DMS53 treated with DMSO at 0.1 percent for 48 hours (cell line): ENCODE data around the gene AOAH.
"Not testable (repeated sequence)": the region's sequence is repeated elsewhere in the genome, so short reads cannot be mapped to it uniquely, and the experiment has no call there.

Experiments
- DNase-seq: peaks from one replicate; lab custom pipeline; 2025; ENCODE audit not compliant: unreplicated experiment; lab: John Stamatoyannopoulos, UW

Gene AOAH

DNA sequence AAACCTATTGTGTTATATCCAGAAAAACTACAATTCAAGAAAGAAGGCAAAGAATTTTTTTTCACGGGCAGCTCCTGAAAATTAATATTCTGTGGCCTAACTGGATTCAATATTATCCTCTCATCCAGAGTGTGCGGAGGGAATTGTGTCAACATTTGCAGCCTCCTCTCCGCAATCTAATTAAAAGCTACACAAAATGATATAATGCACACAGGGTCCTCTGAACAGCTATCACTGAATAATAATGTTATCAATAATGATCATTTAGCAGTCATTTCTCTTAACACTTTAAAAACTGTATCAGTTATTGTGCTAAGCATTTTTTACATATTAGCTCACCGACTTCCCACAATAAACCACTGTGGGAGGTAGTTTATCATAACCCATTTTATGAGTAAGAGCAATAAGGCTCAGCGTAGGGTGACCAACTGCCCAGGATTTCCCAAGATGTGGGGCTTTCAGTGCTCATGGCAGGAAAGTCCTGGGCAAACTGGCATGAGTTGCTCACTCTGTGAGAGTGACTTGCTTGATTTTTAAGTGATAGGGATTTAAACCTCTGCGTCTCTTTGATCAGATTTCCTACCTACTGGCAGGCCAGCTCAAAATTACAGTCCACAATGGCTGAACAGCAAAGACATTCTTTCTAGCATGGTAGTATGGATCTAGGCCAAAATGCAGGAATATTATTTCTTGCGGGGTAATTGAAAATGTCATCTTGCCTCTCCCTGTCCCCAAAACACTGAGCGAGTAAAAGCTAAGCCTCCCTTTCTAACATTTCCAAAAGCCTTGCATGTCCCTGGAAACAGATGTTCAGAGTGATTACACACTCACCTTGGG is 65.7 kb downstream of the AOAH start:
- no peak for DNase-seq

DNA sequence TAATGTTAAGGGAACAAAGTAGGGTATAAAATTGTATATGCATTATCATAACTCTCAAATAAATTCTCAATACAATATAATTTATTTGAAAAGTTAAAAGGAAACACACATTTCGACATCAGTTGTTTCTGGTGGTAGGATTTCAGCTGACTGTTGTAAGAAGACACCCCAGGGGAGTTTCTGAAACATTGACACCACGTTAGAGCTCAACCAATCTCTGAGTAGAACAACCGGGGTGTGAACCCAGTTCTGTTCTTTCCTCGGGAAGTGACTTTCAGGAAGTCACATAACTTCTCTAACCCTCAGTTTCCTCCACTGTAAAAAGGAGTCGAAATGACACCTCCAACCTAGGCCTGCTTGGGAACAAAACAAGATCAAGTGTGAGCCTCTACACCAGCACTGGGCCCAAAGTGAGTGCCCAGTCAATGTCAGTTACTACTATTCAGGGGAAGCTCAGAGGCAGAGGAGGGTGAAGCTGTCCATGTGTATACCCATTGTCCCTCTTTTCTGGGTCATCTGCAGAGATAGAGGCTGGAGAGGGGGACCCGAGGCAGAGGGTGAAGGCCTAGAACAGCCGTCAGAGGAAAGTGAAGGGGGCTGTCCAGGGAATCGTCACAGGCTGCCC is 67.1 kb downstream of the AOAH start:
- DNase-seq: no peak

DNA sequence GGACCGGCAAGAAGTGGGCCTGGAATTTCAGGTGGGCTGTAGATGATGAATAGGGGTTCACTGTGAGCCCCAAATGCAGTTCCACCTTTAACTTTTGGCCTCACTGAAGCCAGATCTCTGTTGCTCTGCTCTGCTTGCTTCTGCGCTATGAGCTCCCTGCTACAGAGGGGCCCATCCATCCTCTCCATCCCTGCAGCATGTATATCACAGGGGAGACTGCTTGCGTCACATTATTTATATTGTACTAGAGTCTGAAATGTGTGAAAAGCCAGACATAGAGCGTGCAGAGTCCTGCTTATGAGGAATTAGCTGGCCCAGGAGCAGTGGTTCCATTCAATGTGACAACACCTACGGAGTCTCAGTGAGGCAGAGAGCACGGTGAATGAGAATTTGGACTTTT is 69.9 kb downstream of the AOAH start:
- no peak for DNase-seq

DNA sequence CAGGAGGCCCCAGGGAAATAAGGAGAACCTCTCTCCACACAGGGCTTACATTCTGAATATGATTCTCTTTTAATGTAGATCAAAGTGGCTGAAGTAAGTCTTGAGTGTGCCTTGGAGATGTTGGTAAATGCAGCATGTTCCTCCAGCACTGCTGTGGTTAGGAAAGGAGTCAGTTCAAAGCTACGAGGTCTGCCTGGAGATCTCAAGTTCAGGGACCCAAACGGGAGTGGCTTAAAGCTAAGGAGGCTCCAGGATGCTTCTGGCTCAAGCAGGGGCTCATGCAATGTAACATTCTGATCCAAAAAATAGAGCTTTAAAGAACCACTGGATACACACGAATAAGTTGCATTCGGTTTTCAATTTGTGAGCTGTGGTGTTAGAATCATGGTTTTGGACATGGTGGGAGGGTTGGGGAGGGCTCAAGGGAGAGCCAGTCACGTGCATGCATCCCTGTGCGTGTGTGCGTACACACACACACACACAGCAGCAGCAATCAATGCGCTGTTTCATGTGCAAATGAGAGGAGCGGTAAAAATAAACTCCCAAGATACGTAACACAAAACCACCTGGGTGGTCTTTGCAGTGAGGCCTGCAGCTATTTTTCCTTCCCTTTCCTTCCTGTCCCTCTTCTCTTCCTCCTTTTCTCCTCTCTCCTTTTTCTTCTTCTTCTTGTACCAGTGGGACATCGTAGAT is 70.5 kb downstream of the AOAH start:
- DNase-seq: no peak

DNA sequence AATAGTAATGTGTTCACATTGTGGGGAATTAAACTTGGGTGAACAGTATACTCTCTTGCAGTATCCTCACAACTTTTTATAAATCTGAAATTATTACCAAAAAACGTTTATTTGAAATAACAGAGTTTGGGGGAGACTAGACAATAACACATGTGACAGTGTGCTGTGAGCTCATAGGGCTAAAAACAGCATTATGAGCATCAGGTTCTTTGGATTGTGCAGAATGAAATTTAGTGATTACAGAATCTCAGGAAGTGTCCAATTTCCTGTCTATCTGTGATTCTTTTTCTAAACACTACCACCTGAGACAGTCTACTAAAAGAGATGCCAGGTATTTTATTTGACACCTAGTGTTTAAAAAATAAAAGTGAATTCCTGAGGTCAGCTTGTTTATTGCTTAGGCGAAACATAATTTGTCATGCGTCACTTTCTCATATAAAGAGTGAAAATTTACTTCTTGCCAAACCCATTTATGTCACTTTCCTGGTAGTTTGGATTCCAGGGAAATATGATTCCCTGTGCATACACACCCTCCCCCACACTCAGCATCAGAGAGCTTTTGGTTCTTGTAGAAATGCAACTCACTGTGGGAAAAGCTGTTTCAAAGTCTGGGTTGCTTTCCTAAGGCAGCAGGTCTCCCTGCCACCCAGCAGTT is 71.2 kb downstream of the AOAH start:
- DNase-seq: no peak

DNA sequence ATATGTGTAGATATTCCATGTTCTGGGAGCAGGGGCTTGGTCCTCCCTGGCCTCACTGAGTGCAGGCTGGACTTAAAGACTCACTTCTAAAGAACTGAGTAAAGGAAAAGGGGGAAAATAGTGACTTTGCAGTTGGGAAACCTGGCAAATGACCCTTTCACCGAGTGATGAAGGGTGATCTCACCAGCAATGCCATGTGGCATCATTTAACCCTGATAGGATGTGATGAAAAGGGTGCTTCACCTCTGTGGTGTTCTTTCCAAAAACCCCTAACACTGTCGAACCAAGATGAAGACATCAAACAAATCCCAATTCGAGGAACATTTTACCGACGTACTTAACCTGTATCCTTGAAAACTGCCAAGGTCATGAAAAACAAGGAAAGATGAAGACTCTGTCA is 71.9 kb downstream of the AOAH start:
- no peak for DNase-seq

DNA sequence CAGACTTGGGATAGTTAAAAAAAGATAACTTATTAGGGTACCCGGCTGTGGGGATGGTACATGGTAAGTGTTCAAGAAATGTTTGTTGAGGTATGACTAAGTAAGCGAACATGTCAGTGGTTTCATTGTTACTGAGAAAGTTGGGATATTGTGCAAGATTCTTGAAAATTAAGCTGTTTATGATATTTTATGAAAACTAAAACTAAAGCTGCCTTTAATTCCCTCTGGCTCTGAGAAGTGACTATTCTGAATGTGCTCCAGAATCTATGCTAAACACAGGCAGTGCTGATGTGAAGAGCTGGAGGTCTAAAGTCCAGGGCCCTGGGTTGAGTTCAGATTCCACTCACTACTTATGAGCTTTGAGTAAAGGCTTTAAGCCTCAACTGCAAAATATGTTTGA is 72.9 kb downstream of the AOAH start:
- no peak for DNase-seq

DNA sequence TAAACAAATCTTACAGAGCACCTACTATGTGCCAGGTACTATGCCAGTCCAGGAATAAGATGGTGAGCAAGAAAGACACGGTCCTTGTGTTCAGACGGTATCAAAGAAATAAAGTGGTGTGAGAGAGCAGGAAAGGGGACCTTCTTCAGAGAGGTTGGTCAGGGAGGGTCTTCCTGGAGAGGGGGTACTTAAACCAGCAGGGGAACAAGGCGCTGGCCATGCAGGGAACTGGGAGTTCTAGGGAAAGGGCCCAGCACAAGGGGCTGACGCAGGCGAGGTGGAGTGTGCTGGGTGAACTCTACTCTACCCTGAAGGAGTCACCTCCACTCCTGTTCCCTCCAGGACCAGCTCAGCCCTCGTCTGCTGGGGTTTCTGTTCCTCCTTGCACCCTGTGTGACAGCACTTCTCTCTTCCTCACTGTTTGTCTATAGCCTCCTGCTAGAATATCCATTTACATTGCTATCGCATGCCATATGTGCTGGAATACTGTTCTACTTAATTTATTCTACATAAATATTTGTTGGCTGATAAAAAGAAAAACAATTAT is 73.5 kb downstream of the AOAH start:
- no peak for DNase-seq

DNA sequence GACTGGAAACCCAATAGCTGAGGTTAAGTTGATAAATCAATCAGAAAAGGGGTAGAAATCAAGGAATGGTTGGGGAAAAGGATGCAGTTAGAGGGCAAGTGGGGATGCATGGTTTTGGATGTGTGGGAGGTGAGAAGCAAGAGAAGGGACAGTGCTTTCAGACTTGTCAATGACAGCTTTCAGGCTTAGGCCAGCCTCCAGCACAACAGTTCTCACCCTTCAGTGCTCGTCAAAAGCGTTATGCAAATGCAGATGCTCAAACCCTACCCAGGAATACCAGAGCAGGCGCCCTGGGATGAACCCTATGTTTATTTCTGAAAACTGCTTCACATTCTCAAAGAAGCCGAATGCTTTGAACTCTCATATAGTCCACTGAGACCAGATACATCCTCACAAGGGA is 74.0 kb downstream of the AOAH start:
- no peak for DNase-seq

DNA sequence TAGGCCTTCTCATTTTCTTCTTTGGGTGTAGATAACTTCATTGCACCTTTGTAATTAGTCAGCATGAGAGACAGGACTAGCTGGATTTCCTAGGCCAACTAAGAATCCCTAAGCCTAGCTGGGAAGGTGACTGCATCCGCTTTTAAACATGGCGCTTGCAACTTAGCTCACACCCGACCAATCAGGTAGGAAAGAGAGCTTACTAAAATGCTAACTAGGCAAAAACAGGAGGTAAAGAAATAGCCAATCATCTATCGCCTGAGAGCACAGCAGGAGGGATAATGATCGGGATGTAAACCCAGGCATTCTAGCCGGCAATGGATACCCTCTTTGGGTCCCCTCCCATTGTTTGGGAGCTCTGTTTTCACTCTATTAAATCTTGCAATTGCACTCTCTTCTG is 75.0 kb downstream of the AOAH start:
- DNase-seq: not testable (repeated sequence)

DNA sequence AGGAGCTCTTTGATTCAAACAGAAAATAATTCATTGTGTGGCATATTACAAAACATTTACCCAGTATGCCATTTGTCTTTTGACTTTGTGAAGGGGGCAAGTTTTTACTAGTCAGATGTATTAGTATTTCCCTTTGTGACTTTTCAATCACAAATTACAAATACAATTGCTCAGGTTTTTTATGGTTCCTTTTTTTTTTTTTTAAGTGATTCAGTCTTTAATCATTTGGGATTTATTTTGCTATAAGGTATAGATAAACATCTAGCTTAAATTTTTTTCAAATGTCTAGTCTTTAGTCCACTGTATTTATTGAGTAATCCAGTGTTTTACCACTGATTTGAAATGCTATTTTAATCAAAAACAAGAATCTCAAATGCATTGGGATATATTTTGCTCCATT is 75.9 kb downstream of the AOAH start:
- no peak for DNase-seq

DNA sequence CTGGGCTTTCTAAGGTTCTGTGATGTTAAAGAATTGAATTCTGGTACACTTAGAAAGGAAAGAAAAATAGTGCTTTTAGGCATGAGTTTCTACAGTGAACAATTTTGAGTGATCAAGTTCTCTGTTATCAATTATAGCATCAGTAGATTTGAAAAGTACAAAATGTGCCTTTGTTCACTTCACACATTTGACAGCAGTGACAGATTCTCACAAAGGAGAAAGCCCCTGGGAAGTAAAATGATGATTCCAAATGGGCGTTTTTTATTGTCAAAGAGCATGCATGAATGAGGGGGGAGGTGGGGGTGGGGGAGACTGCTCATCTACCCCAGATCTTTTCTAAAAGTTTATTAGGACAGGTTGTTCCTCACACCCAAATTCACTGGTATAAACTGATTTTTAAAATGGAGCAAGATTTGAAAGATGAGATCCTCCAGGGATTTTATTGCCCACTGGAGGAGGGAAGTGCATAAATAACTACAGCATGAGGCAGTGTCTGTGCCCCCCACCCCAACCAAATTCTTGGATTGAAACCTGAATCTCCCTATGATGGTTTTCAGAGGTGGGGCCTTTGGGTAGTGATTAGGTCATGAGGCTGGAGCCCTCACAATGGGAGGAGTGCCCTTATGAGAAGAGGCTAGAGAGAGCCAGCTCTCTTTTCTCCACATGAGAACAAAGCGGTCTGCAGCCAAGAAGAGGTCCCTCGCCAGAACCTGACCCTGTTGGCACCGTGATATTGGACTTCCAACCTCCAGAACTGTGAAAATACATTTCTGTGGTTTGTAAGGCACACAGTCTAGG is 79.5 kb downstream of the AOAH start:
- DNase-seq: no peak

DNA sequence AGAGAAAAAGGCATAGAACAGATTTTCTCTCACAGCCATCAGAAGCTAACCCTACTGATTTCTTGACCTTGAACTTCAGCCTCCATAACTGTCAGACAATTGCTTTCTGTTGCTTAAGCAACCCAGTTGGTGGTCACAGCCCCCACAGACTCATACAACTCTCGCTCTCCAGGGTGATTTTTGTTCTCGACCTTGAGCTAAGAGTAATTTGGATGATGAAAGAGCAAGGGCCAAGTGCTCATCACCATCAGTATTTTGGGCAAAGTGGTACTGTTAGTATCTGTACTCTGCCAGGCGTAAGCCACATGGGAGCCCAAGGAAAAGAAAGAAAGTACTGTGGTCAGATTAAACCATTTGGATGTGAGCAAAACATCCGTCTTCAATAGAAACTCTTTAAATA is 81.9 kb downstream of the AOAH start:
- no peak for DNase-seq

DNA sequence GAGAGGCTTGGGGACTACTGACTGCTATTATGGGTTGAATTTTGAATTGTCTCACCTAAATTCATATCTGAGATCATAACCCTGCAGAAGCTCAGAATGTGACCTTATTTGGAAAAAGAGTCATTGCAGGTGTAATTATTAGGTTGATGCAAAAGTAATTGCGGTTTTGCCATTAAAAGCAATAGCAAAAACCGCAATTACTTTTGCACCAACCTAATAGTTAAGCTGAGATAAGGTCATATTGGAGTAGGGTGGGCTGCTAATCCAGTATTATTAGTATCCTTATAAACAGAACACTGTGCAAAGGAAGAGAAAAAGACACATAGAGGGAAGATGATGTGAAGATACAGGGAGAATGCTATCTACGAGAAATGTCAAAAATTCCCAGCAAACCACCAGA is 82.3 kb downstream of the AOAH start:
- DNase-seq: no peak

DNA sequence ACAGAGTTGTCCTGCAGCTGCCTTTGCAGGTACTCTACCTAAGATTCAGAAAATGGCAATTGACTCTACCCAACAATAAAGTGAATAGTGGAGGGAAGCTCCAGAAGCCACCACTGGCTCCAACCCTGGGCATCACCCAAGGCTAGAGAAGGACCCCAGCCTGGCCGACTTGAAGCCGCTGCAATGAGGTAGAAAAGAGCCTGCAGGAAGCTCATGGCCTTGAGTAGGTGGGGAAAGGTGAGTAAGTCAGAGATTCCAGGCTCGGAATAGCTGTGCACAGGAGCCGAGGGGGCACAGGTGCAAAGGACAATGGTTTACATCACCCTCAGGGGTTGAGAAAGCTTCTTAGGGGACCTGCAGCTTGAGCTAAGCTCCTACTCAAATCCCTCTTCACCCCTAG is 83.6 kb downstream of the AOAH start:
- DNase-seq: no peak

DNA sequence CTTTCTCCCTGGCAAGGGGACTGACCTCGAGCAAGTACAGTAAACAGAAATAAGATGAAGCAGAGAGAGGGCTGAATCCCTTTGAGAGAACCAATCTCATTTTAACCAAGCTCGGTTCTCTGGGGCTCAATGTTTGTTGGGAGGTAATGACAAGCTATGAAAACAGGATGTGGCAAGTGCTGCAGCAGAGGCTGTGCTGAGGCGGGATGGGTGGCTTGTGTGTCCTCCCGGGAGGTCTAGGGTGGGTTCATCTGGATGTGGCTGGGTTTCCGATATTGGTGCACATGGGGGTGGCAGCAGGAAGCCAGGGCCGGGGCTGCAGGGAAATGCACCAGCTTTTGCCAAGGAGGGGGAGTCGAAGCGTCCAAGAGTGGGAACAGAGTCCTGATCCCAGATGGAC is 84.5 kb downstream of the AOAH start:
- no peak for DNase-seq

DNA sequence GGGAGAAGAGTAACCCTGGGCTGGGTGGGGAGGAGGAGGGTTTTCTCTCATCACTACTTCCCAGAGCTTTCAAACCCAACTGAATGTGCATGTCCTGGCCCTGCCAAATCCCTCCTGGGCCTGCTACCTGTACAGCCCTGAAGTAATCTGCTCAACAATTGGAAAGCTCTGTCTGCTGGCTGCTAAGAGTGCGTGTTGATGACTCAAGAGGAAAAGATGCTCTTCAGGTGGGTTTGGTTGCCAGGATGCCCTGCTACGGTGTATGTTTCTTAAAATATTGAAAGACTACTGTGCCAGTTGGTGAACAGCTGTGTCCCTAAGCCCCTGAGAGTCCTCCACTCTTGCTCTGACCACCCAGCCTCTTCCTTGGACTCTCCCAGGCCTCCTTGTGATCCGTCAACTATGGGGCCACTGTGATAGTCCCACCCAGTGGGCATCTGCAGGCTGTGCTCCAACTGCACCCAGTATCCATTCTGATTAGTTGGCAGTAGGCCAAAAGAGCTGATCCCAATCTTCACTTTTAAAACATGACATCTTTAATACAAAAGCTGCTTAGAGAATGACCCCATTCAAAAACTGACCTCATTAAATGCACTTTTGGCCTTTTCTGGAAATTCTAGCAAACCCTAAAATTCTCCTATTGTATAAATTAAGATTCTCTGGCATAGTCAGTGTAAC is 85.6 kb downstream of the AOAH start:
- DNase-seq: no peak

DNA sequence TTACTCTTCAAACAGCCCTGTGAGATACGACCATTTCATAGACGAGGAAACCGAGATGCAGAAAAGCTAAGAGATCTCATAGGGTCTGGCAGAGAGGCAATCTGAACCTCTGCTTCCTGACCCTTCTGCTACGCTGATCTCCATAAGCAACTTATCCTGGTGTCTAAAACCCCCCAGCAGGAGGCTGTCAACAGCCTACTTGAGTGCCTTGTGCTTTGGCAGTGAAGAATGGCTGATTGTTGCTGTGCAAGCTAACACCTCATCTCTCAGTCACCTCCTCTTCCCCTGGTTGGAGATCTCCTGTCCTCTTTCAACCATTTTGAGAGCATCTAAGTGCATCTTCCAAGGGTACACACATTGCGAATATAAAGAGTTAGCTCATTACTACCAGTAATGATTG is 86.2 kb downstream of the AOAH start:
- DNase-seq: no peak

DNA sequence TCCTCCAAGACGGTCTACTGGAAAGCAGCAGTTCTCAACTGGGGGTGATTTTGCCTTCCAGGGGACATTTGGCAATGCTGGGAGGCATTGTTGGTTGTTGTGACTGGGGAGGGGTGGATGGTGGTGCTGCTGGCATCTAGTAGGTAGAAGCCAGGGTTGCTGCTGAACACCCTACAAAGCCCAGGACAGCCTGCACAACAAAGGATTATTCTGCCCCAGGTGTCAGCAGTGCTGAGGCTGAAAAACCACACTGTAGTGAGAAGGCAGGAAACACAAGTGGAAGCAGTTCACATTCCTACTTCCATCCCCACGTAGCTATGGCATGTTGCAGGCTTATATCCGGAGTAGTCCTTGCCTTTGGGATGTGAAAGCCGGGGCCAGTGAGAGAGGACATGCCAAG is 86.9 kb downstream of the AOAH start:
- DNase-seq: no peak

DNA sequence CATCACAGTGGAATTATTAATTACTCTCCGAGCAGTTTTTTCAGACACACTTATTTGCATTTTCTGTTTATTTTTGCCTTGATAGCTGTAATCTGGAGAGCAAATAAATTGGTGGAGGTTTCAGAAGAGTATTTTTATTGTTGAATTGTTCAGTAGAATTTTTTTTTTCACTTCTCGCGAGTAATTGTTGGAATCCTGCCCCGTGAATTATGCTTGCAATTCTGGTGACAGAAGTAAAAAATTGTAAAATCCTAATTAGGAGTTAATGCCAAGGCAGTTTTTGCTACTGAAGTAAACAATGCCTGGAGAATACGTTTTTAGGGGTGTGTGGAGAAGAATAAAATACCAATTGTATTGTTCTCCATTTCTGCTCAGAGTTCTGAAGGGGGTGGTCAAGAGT is 88.2 kb downstream of the AOAH start:
- no peak for DNase-seq
